ENCODE results near the gene CPEB1. TPM values are rescaled to one million over a fixed set of nuclear protein-coding genes. Genes with fewer than 3 reads are reported as not detected.

CPEB1 gene
- 34.7 and 35.2 TPM in 2 replicates for total RNA-seq

DNA sequence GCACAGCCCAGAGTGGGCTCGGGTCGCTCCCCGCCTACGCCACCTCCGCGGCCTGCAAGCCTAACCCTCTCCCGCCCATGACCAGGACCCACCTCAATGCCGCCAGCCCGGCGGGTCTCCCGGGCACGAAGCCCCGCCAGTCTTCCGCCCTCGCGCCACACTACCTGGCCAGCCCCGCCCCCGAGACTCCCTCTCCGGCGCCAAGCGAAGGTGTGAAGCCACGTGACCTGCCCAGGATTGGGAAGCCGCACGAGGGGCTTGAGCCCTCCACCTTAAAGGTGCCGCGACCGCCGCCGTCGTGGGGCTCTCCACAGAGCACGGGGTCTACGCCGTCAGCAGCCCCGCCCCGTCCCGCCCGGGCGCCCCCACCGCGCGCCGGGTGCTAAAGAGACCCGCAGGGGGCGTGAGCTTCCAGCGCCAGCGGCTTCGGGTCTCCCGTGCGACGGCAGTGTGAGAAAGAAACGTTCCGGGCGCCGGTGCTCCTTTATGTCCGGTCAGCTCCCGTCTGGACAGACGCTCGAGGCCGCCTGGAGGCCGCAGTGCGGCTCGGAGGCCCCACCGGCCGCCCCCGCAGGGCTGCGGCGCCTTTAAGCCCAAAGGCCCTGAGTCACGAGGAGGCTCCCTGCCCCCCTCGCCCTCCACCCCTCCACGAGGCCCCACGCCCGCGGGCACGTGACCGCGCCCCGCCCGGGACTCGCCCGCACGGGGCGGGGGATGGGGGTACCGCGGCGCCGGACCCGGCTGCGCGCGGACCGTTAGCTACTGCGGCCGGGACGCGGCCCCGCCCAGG lies at the start of gene CPEB1:
TSS of gene CPEB1 (minus strand) at position 319 of the 790 bp plus-strand sequence. CDS start 18,904 bp downstream, outside the sequence.

DNA sequence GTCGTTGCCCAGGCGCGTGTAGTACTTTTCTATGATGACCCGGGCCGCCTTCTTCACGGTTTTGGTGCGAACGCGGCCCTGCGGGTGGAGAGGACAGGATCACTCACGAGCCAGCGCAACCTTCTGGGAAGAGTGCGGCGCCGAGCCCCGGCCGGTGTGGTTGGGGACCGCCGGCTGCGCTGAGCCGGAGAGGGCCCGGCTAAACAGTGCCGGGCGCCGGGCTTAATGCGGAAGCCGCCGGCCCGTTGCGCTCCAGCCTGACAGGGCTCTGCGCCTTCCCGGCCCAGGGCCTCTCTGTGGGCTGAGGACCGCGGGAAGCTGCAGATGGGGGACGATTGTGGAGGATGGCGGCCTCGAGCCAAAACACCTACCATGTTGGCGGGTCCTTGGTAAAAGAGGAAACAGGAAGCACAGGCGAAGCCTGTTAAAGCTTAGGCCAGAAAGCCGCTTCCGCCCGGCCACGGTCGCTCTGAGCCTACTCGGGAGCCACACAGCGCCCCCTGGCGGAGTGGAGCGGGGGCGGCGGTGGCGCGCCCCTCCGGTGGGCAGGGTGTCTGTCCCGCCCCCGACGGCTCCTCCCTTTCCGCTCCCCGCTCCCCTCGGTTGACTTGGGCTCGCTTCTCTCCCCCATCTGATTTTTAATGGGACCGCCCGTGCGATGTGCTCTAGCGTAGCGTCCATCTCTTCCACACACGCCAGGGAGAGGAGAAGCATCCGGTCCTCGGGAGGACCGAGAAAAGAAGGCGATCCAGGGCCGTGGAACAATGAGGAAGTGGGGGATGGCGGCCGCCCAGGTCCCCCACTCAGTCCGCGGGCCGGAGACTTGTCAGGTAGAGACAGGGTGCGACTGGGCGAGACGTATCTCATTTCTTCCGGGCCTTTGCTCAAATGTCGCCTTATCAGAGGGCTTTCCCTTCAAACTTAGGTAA lies 106.8 kb downstream of the CPEB1 start, which contains the start of gene RPS17:
TSS of gene RPS17 (minus strand) at position 403 of the 929 bp plus-strand sequence. CDS start at position 374, 29 bp downstream.

Other genes starting within 250 kb of the CPEB1 start
- gene GOLGA6L9, start 217.5 kb downstream of the CPEB1 start, total RNA-seq: 1.8 and 2.2 TPM in 2 replicates
- 1,039 and 1,359 TPM in 2 replicates for gene RPS17, start 106.9 kb downstream of the CPEB1 start, total RNA-seq
- gene AP3B2, start 62.5 kb upstream of the CPEB1 start, total RNA-seq: 0.22 and 0.75 TPM in 2 replicates
- gene FSD2, start 158.7 kb upstream of the CPEB1 start, total RNA-seq: not detected in 2 replicates
- gene WHAMM, start 162.3 kb upstream of the CPEB1 start, total RNA-seq: 4.4 and 4.6 TPM in 2 replicates